ENCODE data around the gene AHDC1.

The AHDC1 gene

DNA sequence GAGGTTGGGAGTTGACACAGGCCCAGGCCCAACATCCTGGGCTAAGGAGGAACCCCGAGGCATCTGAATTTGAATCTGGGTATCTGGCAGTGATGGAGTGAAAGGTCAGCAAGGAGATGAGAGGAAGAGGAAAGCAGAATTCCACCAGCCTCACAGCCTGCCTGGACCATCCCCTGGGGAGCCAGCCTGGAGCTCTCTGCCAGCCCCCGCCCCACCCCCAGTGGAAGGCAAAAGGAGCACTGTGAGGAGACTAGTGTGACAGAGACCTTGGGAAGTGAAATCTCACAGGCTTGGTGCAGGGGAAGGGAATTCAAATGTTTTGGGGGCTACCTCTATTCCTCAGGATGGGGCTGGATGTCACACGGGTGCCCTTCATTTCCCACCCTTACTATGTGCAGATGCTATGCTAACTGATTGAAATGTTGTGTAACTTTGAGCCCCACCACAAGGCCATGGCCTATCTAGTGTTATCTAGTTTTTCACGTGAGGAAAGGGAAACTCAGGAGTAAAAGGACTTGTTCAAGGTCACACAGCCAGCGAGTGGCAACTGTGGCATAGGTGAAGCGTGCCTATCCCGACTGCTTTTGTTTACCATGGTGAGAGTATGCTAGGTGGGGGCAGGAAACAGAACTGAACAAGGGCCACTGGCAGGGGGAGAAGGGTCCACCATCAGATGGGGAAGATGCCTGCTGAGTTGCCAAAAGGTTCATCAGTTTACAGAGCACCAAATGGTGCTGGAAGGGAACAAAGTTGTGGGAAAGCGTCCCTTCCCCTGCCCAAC, 29.8 kb downstream of the AHDC1 start:
- peaks cover 3% of the 10 kb centered on the region for H3K36me3 ChIP-seq (ENCODE audit: control insufficient read depth, insufficient read depth, low read length)
- H3K4me3 ChIP-seq (ENCODE audit: extremely low read depth, insufficient read depth, low read length, poor library complexity, severe bottlenecking): no peak overlapping the region
- H3K4me1 ChIP-seq (ENCODE audit: control insufficient read depth, insufficient read depth, low read length, poor library complexity, severe bottlenecking): peaks cover 80% of the 10 kb centered on the region
- H3K9me3 ChIP-seq (ENCODE audit: control insufficient read depth, low read length): no peaks in the 10 kb centered on the region
- WGBS, 2 experiments (ENCODE audit: insufficient coverage in 2 of 2): 62 to 68% methylated on average over 7 of the region's 8 CpGs
- H3K27ac ChIP-seq (ENCODE audit: low read depth, low read length, severe bottlenecking): peak overlapping the region; percentile 92

DNA sequence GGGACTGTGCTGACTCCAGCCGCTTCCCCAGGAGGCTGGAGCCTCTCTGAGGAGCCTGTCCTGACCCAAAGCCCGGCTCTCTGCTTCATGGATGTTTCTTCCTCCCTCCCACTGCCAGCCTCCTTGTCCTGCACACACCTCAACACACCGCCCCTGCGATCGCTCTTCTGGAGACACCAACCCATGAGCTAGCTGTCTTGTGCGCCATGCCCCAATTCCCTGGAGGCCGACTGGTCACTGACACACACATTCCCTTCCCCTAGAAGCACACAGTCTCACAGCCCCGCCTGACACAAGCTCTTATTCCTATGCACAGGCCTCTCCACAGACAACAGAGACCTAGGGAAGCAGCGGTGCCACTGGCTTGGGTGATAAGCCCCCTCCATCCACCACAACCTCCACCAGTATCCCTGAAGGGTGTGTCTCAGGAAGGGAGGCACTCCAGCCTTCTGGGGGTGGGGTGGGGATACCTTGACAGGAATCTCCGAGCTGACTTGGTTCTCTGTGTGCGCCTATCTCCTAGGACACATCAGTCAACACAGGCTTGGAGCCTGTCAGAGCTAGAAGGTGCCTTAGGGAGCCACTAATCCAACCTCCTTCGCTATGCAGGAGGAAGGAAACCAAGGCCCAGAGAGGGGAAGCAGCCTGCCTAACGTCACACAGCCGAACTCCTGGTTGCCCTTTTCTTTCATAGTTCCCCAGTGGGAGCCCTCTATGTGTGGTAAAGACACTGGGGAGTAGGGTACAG, 31.1 kb downstream of the AHDC1 start:
- Histone ChIP-seq H3K9me3 (ENCODE audit: control insufficient read depth, low read length) (no peaks in the 10 kb centered on the region), H3K4me3 (ENCODE audit: extremely low read depth, insufficient read depth, low read length, poor library complexity, severe bottlenecking) (no peak overlapping the region), H3K36me3 (ENCODE audit: control insufficient read depth, insufficient read depth, low read length) (peaks cover under 1% of the 10 kb centered on the region), H3K27ac (ENCODE audit: low read depth, low read length, severe bottlenecking) (peak overlapping the region; percentile 71), H3K4me1 (ENCODE audit: control insufficient read depth, insufficient read depth, low read length, poor library complexity, severe bottlenecking) (peaks cover 91% of the 10 kb centered on the region)
- 41 to 45% methylated on average over 9 to 11 of the region's 14 CpGs for WGBS, 2 experiments (ENCODE audit: insufficient coverage in 2 of 2)

DNA sequence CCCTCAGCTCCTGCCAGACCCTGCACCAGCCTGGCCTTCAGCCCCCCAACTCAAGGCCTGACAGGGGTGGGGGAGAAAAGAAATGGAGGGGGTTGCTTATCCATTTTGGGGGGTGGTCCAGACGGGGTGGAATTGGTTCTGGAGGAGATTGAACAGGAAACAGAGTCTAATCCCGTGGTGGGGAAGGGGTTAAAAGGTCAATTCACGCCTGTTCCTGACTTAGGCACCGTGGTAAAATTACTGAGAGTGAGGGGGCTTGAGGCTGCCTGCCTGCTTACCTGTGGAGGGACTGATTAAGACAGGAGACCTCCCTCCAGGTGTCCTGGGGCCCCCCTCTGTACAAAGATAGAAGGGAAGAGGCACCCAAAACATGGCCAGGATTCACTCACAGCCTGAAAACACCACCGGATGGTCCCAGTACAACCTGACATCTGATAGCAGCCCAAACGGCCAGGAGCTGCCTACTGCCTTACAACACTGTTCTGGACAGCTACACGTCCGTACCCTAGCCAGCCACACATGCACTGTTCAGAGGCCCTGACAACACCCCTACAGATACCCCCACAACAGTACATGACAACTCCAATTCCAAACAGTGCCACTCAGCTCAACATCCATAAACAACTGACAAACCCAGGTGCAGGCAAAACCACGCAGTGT, 31.8 kb downstream of the AHDC1 start:
- H3K4me3 ChIP-seq (ENCODE audit: extremely low read depth, insufficient read depth, low read length, poor library complexity, severe bottlenecking): peak overlapping the region; percentile 12
- H3K9me3 ChIP-seq (ENCODE audit: control insufficient read depth, low read length): no peaks in the 10 kb centered on the region
- H3K27ac ChIP-seq (ENCODE audit: low read depth, low read length, severe bottlenecking): peak overlapping the region; percentile 71
- peaks cover 3% of the 10 kb centered on the region for H3K36me3 ChIP-seq (ENCODE audit: control insufficient read depth, insufficient read depth, low read length)
- 13 to 15% methylated on average over 7 to 8 of the region's 9 CpGs for WGBS, 2 experiments (ENCODE audit: insufficient coverage in 2 of 2)
- peaks cover 91% of the 10 kb centered on the region for H3K4me1 ChIP-seq (ENCODE audit: control insufficient read depth, insufficient read depth, low read length, poor library complexity, severe bottlenecking)

DNA sequence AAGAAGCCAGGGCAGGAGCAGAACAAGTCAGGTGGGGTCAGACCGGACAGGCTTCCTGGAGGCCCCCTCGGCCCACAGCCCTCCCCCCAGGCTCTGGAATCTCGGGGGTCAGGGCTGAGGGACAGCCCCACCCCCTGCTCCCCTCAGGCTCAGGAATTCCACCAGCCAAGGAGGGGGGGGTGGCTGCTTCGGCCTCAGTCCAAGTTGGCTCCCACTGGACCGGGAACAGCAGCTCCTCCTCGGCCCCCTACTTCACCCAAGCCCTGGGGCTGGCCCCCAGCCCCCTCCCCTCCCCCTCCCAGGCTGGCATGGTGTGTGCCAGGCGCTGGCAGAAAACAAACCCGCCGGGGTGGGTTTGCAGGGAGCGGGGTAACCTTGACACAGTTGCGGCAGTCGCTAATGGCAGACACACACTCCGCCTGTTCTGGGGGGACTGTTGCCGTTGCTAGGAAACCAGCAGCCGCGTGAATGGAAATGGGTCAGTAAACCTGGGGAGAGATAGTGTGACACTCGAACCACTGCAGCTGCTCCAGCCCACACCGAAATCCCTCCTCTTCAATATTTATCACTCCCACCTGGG, 32.4 kb downstream of the AHDC1 start:
- peak overlapping the region; percentile 12 for H3K4me3 ChIP-seq (ENCODE audit: extremely low read depth, insufficient read depth, low read length, poor library complexity, severe bottlenecking)
- 12 to 60% methylated on average over 2 to 7 of the region's 18 CpGs for WGBS, 2 experiments (ENCODE audit: insufficient coverage in 2 of 2)
- peaks cover 91% of the 10 kb centered on the region for H3K4me1 ChIP-seq (ENCODE audit: control insufficient read depth, insufficient read depth, low read length, poor library complexity, severe bottlenecking)
- peak overlapping the region; percentile 71 for H3K27ac ChIP-seq (ENCODE audit: low read depth, low read length, severe bottlenecking)
- peaks cover 3% of the 10 kb centered on the region for H3K36me3 ChIP-seq (ENCODE audit: control insufficient read depth, insufficient read depth, low read length)
- H3K9me3 ChIP-seq (ENCODE audit: control insufficient read depth, low read length): no peaks in the 10 kb centered on the region

DNA sequence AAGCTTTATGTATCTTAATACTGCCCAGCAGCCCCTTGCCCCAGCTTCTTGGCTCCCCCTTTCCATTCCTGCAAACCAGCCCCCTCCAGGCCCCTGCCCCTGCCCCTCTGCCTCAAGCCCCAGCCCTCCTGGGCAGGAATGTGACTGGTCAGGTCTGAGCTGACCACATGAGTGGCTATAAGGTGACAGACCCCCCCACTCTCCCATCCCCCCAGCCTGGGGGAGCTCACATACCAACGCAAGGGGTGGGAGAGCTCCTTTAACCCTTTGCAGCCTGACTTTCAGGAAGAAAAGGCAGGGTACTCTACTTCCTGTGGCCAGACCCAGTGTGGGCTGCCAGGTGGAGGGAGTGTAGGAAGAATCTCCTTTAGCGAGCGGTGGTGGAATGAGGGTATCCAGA, 33.2 kb downstream of the AHDC1 start:
- Histone ChIP-seq H3K4me3 (ENCODE audit: extremely low read depth, insufficient read depth, low read length, poor library complexity, severe bottlenecking) (no peak overlapping the region), H3K9me3 (ENCODE audit: control insufficient read depth, low read length) (no peaks in the 10 kb centered on the region), H3K27ac (ENCODE audit: low read depth, low read length, severe bottlenecking) (peak overlapping the region; percentile 71), H3K36me3 (ENCODE audit: control insufficient read depth, insufficient read depth, low read length) (peaks cover 5% of the 10 kb centered on the region), H3K4me1 (ENCODE audit: control insufficient read depth, insufficient read depth, low read length, poor library complexity, severe bottlenecking) (peaks cover 93% of the 10 kb centered on the region)
- WGBS, 2 experiments (ENCODE audit: insufficient coverage in 2 of 2): no CpG with 5 or more reads among the region's 3 CpGs

DNA sequence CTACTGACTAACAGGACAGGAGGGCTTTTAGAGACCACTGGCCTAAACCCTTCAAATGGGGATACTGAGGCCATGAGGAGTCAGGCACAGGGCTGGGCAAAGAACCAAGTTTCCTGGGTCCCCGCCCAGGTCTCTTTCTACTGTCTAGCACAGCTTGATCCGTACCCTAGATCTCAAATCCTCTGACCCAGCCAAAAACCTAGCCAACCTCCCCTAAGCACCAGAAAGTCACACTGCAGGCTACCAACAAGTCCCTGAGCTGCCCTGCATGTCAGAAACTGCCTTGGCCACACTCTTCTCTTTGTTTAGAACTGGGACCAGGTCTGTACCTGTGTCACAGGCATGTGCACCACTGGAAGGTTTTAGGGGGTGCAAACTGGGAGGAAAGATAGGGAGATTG, 33.6 kb downstream of the AHDC1 start:
- H3K9me3 ChIP-seq (ENCODE audit: control insufficient read depth, low read length): no peaks in the 10 kb centered on the region
- no peak overlapping the region for H3K4me3 ChIP-seq (ENCODE audit: extremely low read depth, insufficient read depth, low read length, poor library complexity, severe bottlenecking)
- peaks cover 9% of the 10 kb centered on the region for H3K36me3 ChIP-seq (ENCODE audit: control insufficient read depth, insufficient read depth, low read length)
- WGBS, 2 experiments (ENCODE audit: insufficient coverage in 2 of 2): 34 to 40% methylated on average over 2 of the region's 2 CpGs
- peaks cover 97% of the 10 kb centered on the region for H3K4me1 ChIP-seq (ENCODE audit: control insufficient read depth, insufficient read depth, low read length, poor library complexity, severe bottlenecking)
- H3K27ac ChIP-seq (ENCODE audit: low read depth, low read length, severe bottlenecking): peak overlapping the region; percentile 71

DNA sequence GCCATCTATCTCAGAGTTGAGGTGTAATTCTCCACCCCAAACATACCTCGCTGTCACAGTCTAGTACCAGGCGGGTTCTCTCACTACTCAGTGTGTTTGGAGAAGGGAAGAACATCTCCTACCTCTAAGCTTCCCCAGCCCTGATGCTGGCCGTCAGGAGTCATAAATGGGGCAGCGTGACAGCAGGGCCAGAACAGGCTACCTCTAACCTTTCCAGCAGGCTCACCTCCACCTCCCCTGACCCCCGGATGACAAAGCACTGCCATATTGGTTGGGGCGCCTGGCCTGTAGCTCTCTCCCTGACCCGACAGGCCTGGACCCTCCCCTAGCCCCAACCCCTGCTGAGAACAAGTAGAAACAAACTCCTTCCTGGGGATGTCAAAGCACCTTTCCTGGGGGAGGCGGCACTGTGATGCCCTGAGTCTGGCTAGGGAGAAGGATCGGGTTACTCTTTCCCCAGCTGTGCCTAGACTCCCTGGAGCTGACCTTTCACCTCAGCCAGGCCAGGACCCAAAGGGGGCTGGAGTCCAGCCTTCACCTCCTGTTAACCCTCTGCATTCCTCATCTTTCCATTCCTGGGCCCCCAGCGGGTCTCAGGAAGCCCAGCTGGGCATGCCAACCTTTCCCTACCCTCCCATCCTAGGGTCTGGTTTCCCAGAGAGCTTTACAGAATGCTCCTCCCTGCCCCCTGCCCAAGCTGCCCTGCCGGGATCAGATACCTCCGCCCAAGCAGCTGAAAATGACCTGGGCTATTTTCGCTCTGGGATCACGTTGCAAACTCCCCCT, 34.2 kb downstream of the AHDC1 start:
- Histone ChIP-seq H3K4me1 (ENCODE audit: control insufficient read depth, insufficient read depth, low read length, poor library complexity, severe bottlenecking) (peaks cover 97% of the 10 kb centered on the region), H3K27ac (ENCODE audit: low read depth, low read length, severe bottlenecking) (peak overlapping the region; percentile 71), H3K36me3 (ENCODE audit: control insufficient read depth, insufficient read depth, low read length) (peaks cover 12% of the 10 kb centered on the region), H3K4me3 (ENCODE audit: extremely low read depth, insufficient read depth, low read length, poor library complexity, severe bottlenecking) (no peak overlapping the region), H3K9me3 (ENCODE audit: control insufficient read depth, low read length) (no peaks in the 10 kb centered on the region)
- 18 to 34% methylated on average over 5 to 11 of the region's 14 CpGs for WGBS, 2 experiments (ENCODE audit: insufficient coverage in 2 of 2)

DNA sequence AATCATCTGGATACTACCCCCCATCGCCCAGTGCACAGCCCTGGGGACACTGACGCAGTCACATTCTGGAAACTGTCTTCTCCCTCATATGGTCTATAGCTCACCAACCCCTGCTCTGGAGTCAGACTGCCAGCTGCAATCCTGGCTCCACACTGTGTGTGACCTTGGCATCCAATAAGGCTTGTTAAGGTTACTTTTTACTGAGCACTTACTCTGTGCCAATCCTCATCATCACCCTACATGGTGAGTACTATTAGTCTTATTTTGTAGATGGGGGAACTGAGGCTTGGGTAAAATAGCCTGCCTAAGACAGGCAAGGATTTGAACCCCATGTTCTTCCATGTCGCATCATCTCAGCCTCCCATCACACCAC, 34.9 kb downstream of the AHDC1 start:
- H3K9me3 ChIP-seq (ENCODE audit: control insufficient read depth, low read length): no peaks in the 10 kb centered on the region
- H3K36me3 ChIP-seq (ENCODE audit: control insufficient read depth, insufficient read depth, low read length): peaks cover 12% of the 10 kb centered on the region
- peak overlapping the region; percentile 71 for H3K27ac ChIP-seq (ENCODE audit: low read depth, low read length, severe bottlenecking)
- no peak overlapping the region for H3K4me3 ChIP-seq (ENCODE audit: extremely low read depth, insufficient read depth, low read length, poor library complexity, severe bottlenecking)
- H3K4me1 ChIP-seq (ENCODE audit: control insufficient read depth, insufficient read depth, low read length, poor library complexity, severe bottlenecking): peaks cover 98% of the 10 kb centered on the region
- 97 to 100% methylated on average over 2 of the region's 3 CpGs for WGBS, 2 experiments (ENCODE audit: insufficient coverage in 2 of 2)

DNA sequence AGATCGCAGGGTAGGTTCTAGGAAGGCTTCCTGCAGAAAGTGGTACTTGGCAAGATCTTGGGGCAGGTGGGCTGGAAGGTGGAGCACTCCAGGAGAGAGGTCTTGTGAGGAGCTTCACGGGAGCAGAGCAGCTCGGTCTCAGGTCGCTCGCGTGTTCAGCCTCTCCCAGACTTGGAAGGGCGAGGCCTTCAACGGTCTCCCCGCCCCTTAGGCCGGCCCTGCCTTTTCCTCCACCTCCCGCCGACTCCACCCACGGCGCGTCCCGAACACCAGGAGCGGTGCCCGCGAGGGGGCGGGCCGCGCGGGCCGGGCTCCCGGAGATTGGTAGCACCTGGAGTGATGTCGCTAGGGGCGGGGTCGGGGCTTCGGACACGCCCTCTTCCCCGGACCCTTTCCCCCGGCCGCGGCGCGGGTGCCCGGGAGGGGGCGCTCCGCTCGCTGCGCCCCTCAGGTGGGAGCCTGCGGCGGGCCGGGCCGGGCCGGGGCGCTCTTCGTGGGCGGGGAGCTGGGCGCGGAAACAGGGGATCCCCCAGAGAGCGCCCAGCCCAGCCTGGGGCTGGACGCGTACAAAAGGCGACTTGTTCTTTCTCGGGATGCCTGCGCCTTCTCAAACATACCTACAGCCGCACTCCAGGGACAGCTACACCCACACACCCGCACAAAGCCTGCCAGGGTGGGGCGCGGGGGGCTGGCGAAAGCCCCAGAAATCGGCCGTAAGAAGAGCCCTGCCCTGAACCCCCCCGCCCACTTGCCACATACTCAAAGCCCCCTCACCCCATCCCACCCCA, 35.5 kb downstream of the AHDC1 start:
- Histone ChIP-seq H3K27ac (ENCODE audit: low read depth, low read length, severe bottlenecking) (peak overlapping the region; percentile 46), H3K36me3 (ENCODE audit: control insufficient read depth, insufficient read depth, low read length) (peaks cover 12% of the 10 kb centered on the region), H3K4me1 (ENCODE audit: control insufficient read depth, insufficient read depth, low read length, poor library complexity, severe bottlenecking) (peaks cover 98% of the 10 kb centered on the region), H3K9me3 (ENCODE audit: control insufficient read depth, low read length) (no peaks in the 10 kb centered on the region), H3K4me3 (ENCODE audit: extremely low read depth, insufficient read depth, low read length, poor library complexity, severe bottlenecking) (no peak overlapping the region)
- WGBS, 2 experiments (ENCODE audit: insufficient coverage in 2 of 2): 8% methylated on average over 38 to 41 of the region's 65 CpGs
